ENCODE measurements around the gene SGSM1. TPM values are rescaled to one million over a fixed set of nuclear protein-coding genes. Genes with fewer than 3 reads are reported as not detected.

SGSM1 gene
- total RNA-seq, 1 donor from 2014 or later: 1.3 TPM

DNA sequence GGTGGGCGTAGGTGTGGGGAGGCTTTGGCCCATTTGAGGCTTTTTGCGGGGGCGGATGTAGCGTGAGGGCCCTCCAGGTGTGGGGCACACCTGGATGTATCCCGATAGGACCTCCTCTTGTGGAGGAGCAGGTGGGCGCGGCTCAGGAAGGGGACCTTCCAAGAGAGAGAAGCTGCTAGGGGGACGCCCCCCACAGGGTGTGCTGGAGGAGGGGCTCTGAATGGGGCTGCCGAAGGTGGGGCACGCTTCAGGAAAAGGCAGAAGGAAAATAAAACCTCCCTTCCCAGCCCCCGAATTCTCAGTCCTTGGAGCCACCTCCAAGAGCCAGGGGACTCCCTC is 621 bp downstream of the SGSM1 start:
- DNase-seq: no peak

DNA sequence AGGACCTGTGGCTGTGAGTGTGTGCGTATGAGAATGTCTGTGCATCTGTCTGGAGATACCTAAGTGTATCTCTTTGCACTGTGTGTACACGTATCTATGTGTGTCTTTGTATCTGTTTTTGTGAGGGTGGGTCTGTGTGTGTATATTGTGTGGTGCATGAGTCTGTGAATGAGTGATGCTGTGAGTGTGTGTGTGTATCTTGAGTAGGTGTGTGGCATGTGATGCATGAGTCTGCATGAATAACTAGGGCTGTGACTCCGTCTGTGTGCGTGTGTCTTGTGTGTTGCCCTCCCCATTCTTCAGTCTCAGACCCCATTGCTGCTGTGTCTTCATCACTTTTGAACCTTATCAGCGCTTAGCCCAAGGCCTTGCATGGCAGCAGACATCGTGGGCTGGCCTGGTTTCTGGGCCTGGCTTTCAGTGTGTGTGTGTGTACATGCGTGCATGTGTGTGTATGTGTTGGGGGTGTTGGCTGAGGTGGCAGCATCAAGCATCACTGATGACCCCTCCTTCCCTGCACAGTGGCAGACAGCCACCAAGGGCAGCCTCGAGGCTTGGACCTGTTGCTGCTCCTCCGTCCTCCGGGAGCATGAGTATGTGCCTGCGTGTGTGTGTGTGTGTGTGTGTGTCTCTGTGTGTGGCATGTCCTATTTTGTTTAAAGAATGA is 1.4 kb downstream of the SGSM1 start:
- no peak for DNase-seq

DNA sequence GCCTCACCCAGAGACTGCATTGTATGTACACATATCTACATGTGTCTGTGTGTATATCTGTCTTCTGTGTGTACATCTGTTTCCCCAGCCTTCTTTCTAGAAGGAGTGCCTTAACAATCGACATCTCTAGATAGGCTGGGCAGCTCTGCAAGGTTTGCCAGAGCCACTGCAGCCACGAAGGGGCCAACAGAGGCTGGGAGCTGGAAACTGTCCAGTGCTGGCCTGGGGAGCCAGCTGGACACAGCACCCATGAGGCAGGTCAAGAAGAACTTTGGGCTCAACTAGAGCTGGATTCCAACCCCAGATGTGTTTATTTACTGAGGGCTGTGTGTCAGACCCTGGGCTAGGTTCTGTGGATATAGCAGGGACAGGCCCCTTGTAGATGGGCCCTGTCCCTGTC is 3.3 kb downstream of the SGSM1 start:
- no peak for DNase-seq

DNA sequence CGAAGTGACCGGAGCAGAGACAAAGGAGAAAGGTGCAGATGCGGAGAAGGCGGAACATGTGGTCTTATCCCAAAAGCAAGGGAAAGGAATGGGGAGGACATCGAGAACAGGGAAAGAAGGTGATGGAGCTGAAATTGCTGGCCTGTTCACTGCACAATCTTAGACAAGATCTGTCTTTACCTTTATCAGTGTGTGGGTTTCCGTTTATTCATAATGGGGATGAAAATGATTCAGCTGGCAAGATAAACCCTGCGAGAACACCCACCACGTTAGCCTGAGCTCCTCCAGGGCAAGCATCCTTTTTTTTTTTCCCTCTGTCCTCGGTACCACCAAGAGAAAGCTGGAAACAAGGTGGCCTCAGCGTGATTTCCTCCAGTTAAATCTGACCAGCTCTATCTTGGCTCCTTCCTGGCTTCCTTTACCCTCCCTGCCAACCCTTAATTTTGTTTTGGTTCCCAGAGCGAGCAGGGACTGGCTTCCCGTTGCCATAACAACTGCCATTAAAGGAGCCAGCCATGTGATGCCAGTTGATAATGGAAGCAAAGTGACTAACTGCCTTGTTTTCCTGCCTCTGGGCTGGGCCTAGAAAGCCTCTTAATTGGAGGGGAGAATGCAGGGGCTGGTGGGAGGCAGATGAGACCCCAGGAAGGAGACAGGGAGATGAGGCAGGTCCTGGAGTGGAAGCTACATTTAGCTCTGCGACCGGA is 4.2 kb downstream of the SGSM1 start:
- no peak for DNase-seq

DNA sequence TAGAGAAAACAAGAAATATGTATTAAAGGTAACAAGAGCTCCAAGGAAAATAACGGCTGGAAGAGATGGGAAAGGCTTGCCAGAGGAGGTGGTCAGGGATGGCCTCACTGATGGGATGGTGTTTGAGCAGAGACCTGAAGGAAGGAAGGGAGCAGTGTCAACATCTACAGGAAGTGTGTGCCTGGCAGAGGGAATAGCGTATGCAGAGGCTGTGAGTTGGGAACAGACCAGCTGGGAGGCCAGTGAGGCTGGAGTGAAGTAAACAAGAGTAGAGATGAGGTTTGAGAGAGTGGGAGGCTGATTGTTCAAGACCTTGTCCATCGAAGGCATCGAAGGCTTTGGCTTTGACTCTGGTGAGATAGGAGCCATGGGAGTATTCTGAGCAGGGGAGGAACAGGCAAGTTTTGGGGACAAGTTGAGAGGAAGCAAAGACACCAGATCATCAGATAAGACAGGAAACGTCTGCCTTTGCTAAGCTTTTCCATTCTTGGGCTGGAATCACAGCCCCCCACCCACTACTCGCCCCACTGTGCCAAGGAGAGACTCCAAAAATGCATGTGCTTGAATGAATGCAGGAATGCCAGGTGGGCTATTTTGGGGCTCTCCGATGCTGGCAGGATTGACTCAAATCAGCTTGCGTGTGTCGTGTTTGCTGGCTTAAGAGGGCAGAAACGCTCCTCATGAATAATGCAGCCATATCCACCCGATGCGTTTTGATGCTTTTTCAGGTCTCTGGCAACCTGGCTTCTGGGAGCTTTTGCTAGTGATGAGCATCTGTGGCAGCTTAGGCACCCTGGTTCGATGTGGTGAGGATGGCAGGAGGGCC is 7.2 kb downstream of the SGSM1 start:
- DNase-seq: no peak

DNA sequence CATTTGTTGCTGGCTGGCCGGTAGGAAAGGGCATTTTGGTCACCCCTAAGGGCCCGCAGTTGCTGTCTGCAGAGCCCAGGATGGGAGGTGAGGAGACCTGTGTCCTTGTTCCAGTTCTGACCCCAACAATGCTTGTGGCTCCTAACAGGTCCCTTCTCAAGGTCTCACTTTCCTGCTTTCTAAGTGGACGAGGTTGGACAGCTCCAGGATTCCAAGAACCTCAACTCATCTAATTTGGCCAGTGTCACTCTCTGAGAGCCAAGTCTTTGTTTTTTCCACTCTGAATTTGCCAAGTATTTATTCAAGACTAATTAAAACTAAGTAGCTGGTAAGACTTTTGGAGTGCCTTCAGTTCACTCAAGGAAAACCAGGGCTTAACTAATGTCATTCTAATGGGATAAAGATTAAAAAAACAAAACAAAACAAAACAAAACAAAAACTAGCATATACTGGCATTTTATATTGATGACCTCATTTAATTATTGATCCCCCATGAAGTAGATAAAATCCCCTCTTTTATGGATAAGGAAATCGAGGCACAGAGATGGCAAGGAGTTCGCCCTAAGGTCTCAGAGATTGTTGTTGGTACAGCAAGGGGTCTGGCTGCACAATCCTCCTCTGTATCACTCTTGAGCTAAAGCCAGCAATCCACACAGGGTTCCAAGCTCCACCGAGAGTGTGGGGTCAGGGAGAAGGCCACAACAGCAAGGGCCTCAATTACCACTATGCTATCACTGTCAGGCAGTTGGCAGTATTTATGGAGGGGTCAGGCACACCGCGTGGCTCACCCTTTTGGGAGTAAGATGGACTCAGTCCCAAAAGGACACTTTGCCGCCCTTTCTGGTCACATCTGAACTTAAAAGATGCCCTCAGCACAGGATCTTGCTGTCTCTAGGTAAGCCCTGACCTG is 8.1 kb downstream of the SGSM1 start:
- no peak for DNase-seq

DNA sequence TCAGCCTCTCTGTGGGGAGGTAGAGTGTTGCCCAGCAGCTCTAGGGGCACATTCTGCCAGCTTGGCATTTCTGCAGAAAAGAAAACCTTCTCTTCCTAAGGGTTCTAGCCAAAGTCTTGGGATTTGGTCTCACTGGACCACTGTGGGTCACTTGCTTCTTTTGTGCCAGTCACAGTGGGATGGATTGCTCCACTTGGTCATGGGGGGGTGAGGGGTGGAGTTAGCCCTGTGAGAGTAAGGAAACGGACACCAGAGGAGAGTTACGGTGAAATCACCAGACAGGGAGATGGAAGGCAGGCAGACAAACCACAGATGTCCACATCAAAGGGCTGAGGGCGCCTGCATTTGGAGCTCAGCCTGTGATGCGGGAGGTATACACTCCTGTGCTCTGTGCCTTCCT is 10.8 kb downstream of the SGSM1 start:
- DNase-seq: no peak

DNA sequence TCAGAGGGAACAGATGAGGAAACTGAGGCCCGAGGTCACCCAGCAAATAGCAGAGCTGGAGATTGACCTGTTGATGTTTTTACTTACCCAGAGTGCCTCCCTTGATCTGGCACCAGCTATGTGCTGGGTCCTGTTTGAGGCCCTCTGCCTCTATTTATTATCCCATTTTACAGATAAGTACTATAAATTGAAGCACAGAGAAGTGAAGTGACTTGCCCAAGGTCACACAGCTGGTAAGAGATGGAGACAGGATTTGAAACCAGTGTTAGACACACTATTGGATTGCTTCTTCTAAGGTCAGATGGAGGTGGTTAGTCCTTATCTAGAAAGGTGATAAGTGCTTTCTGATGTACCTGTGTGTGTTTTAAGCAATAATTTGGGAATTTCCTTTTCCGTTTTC is 13.5 kb downstream of the SGSM1 start:
- no peak for DNase-seq

DNA sequence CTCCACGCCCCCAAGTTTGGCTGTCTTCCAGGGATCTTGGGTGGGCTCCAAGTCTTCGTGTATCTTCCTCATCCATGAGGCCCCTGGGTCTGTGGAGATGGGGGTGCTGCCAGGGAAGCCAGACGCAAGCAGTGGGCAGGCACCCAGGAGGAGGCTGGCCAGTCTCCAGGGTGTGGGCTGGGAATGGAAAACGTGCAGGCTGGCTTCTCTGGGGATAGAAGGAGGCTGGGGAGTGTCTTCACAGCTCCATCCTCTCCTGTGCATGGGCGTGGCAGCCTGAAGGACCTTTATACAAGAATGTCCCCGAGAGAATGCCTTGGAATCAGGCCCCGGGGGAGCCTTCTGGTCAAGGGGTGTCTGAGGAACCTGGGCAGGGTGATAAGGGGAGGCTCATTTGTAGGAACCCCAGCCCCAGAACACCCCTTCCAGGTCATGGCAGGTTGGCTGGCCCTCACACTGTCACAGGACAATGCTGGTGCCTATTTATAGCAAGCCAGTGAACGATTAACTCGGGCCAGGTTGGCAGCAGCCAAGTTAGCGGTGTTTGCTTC is 14.0 kb downstream of the SGSM1 start:
- no peak for DNase-seq

DNA sequence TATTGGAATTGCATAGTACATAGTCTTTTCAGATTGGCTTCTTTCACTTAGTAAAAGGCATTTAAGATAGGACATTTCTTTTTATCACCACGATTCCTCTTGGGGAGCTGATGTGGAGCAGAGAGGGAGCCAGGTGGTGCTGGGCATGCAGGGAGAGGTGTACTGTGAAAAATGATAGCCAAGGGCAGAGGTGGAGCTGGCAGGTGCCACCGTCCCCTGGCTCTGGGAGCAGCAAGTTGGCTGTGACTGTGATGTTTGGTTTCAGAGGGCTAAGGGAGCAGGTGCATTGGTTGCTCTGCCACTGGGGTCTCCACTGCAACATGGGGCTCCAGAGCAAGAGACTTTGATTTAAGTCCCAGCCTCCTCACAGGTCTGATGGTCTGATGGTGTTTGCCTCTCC is 16.5 kb downstream of the SGSM1 start:
- no peak for DNase-seq

DNA sequence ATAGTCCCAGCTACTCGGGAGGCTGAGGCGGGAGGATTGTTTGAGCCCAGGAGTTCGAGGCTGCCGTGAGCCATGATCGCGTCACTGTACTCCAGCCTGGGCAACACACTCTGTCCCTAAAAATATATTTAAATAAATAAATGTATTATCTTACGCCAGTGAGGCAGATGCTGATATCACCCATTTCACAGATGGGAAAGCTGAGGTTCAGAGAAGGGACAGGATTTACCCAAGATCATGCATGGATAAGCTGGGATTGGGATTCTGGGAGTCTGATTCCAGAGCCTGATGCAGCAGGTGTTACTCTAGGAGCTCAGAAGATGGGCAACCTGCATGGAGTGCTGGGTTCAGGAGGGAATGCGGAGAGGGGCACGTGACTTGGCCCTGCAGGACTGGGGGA is 17.8 kb downstream of the SGSM1 start:
- DNase-seq: no peak

DNA sequence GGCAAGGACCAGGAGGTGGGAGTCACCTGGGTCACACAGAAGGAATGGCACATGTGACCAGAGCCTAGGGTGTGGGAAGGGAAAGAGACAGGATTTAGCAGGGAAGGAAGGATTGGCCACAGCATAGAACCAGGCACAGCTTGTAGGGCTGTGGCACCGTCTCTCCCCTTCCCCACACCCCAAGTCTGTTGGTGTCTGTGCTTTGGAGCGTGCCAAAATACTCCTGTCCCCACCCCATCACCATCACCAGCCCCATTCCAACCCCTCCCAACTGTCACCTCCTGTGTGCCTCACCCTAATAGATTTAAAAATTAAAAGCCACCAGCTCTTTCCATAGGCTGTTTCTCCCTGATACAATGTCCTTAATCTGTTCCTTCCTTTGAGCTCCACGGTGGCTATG is 18.2 kb downstream of the SGSM1 start:
- DNase-seq: no peak

DNA sequence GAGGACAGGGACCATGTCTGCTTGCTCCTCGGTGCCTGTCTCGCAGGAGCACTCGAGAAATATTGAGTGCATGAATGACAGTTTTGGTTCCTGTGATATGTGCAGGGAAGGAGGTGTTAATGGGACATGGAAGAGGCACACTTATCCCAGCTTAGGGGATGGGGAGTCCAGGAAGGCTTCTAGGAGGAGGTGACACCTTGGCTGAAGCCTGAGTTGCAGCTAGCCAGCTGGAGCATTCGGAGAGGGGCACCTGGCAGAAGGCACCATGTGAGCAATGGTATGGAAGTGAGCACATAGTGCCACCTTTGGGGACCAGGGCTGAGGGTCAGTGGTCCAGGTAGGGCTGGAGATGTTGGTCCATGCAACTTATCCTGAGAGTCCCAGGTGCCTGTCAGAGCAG is 18.9 kb downstream of the SGSM1 start:
- DNase-seq: no peak

DNA sequence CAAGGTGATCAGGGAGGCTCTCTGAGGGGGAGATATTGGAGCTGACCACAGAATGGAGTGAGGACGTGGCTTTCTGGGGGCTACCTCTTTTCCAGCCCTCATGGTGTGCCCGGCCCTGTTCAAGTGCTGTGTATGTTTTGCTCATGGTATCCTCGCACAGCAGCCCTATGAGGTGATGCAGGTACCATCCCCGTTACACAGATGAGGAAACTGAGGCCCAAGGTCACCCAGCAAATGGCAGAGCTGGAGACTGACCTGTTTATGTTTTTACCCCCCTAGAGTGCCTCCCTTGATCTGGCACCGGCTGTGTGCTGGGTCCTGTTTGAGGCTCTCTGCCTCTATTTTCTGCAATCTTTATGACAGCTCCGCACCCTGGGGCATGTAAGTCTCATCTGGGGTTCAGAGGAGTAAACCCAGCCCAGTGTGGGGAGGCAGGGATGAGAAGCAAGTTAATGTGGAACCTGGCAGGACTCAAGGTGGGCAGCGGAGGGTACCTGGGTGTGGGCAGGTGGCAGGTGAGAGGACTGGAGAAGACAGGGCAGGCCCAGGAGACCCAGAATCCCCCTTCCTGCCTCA is 20.8 kb downstream of the SGSM1 start:
- no peak for DNase-seq

DNA sequence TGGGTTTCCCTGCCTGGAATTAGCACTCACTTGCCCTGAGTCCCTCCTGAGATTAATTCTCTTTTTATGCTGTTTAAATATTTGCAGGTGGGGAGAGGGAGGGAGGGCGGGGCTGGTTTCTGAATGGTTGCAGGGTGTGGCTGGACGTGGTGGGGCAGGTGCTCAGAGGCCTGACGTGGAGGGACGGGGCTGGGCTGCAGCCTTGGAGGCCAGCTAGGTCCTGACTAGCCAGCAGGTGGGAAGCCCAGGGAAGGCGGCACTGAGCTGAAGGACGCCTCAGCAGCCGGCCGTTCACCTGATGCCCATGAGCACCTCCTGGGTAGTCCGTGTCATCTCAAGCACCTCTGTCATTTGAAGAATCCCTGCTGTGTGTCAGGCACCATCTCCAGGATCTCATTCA is 21.3 kb downstream of the SGSM1 start:
- DNase-seq: no peak

DNA sequence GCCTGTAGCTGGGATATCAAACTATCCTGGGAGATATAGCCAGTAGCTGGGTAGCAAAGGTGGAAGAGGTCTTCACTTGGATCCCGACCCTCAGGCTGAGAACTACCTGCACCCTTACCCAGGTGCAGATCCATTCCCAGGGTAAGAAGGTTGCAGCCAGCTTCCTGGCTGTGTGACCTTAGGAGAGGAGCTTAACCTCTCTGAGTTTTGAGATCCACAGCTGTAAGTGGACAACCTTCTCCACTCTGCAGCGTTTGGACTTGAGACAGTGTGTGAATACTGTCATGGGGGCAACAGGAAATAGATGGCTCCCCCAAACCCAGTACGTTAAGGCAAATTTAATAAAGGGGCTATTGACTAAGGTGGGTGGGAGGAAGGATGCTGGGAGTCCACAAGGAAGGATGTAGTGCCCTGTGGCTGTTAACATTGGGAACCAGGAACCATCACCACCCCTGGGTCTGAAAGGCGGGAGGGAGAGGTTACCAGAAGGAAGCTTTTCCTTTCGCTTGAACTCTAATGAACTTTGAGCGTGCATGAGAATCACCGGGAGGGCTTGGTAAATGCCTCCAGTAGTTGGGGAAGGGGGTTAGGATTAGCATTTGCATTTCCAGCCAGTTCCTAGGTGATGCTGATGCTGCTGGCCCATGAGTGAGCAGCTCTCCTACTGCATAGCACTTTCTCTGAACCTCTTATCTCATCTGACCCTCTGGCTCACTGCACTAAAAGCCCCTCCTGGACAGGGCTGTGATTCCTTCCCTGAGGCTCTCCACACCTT is 24.4 kb downstream of the SGSM1 start:
- no peak for DNase-seq

DNA sequence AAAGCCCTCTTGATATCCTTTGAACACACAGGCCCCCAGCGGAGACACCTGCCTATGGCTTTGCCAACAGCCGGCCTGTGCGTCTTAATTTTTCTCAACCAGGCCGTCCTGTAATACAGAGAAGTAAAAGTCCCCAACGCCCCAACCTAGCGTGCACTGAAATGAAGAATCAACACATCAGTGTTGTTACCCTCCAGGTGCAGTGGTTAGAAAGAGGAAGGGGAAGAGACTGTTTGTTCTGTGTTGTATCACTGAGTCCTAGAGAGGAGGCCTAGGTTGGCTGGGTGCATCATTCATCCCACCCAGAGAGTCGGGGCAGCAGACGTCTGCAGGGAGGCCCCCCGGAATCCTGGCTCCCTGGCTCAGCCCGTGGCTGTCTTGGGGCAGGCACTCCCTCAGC is 25.7 kb downstream of the SGSM1 start:
- no peak for DNase-seq

DNA sequence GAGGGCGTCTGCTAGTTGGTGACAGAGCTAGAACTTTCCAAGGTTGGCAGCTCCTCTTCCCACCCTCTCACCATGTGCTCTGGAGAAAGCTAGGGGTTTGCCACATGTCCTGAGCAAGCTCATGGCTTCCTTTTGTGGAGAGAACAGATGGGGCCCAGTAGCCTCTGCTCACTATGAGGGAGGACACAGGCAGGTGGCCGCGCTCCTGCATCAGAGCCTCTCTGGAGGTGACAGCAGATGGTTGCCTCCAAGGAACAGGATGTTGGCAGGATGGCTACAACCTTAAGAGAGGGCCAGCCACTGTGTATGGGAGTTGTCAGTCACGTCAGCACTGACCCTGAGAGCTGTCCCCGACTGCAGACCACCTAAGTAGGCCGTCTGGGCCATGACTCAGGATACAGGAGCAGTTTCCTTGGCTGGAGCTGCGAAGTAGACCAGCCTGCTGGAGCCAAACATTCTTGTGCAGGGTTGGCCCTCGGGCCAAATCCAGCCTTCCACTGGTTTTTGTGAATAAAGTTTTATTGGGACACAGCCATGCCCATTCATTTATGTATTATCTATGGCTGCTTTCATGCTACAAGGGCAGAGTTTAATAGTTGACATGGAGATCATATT is 28.0 kb downstream of the SGSM1 start:
- no peak for DNase-seq

DNA sequence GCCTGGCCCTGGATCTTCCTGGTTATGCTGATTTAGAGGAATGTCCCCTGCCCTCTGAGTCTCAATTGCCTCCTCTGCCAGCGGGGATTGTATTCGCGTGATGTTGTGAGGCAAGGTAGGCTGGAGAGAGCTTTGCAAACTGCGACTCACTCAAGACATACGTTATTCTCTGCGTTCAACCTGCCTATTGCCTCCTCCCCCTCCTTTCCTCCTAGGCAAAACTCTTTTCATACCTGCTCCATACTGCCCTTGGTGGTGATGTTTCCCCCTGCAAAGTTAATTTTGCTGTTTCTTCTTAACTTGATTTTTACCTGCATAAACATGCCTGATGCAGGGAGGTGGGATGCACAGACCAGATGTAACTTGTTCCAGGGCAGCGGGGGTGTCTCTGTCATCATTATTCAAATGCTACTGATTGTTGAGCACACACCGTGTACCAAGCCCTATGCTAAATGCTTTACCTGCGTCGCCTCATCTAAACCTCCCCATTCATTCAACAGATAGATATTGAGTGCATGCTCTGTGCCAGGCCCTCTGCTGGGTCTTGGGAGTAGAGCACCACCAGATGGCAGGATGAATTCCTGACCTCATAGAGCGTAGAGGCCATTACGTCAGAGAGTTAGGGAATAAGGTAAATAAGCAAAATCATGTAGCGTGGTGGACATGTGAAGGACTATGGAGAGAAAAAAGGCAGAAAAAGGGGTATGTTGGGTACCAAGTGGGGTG is 29.0 kb downstream of the SGSM1 start:
- no peak for DNase-seq

DNA sequence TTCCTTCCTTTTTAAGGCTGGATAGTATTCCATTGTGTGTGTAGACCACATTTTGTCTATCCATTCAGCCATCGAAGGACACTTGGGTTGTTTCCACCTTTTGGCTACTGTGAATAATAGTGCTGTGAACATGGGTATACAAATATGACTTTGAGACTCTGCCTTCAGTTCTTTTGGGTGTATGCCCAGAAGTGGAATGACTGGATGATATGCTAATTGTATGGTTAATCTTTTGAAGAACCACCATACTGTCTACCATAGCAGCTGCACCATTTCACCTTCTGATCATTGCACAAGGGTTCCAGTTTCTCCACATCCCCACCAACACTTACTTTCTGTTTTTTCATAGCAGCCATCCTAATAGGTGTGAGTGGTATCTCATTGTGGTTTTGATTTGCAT is 30.3 kb downstream of the SGSM1 start:
- no peak for DNase-seq
